GM18858 (cell line): Measurements from ENCODE around the gene STAB1.
"Not testable (repeated sequence)": the region's sequence is repeated elsewhere in the genome, so short reads cannot be mapped to it uniquely, and the experiment has no call there.

Experiments
- ATAC-seq: cut with Tn5 transposase; IDR thresholded peaks from one replicate; pipeline ENCODE4 v1.9.1; 2021; ENCODE audit not compliant: unreplicated experiment

STAB1 gene

DNA sequence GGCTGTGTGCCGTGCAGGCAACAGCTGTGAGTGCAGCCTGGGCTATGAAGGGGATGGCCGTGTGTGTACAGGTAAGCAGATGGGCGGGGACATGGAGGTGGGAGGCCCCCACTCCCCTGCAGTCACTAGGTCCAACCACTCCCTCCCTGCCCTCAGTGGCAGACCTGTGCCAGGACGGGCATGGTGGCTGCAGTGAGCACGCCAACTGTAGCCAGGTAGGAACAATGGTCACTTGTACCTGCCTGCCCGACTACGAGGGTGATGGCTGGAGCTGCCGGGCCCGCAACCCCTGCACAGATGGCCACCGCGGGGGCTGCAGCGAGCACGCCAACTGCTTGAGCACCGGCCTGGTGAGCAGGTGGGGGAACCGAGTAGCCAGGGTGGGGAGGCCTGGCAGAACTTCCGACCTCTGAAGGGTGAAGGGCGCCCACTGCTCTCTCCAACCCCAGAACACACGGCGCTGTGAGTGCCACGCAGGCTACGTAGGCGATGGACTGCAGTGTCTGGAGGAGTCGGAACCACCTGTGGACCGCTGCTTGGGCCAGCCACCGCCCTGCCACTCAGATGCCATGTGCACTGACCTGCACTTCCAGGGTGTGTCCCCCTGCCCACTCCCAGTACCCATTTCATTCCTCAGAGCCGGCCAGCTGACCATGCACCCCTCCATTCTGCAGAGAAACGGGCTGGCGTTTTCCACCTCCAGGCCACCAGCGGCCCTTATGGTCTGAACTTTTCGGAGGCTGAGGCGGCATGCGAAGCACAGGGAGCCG lies 26.9 kb downstream of the STAB1 start:
- no peak for ATAC-seq

DNA sequence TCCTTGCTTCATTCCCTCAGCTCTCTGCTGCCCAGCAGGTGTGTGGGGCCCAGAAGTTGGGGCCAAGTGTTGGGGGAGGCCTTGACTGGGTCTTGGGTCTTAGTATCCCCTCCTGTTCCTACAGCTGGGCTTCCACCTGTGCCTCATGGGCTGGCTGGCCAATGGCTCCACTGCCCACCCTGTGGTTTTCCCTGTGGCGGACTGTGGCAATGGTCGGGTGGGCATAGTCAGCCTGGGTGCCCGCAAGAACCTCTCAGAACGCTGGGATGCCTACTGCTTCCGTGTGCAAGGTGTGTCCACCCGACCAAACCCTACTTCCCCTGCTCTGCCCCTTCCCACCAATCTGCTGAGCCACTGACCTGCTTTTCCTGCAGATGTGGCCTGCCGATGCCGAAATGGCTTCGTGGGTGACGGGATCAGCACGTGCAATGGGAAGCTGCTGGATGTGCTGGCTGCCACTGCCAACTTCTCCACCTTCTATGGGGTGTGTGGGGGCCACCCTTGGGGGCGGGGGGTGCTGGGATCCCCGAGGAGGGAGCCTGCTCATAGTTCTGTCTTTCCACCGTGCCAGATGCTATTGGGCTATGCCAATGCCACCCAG lies 27.6 kb downstream of the STAB1 start:
- no peak for ATAC-seq

DNA sequence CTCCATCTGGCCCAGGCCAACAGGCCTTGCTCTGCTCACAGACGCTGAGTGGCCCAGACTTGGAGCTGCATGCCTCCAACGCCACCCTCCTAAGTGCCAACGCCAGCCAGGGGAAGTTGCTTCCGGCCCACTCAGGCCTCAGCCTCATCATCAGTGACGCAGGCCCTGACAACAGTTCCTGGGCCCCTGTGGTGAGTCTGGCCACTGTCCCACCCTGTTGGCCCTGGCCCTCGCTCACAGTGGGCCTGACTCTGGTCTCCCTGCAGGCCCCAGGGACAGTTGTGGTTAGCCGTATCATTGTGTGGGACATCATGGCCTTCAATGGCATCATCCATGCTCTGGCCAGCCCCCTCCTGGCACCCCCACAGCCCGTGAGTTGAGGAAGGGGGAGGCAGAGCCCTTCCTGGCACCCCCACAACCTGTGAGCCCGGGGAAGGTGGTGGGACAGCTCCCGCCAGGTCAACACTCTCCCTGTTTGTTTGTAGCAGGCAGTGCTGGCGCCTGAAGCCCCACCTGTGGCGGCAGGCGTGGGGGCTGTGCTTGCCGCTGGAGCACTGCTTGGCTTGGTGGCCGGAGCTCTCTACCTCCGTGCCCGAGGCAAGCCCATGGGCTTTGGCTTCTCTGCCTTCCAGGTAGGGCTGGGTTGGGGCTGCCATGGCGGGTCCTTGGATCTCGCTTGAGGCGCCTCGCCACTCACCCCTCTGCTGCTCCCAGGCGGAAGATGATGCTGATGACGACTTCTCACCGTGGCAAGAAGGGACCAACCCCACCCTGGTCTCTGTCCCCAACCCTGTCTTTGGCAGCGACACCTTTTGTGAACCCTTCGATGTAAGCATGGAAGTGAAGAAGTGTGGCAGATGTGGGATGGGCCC lies 28.5 kb downstream of the STAB1 start:
- ATAC-seq: no peak

DNA sequence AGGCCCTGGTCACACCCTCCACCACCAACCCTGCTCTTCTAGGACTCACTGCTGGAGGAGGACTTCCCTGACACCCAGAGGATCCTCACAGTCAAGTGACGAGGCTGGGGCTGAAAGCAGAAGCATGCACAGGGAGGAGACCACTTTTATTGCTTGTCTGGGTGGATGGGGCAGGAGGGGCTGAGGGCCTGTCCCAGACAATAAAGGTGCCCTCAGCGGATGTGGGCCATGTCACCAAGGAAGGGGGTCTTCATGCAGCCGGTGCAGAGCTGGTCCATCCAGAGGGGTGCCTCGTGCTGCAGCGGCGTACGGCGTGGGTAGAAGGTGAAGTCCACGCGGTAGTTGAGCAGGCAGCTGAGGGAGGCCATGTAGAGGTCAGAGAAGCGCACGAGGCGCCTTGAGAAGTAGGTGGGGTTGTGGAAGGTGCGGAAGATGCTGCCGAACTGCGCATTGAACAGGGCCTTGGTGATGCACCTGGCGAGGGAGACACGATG lies 29.2 kb downstream of the STAB1 start:
- ATAC-seq: no peak

DNA sequence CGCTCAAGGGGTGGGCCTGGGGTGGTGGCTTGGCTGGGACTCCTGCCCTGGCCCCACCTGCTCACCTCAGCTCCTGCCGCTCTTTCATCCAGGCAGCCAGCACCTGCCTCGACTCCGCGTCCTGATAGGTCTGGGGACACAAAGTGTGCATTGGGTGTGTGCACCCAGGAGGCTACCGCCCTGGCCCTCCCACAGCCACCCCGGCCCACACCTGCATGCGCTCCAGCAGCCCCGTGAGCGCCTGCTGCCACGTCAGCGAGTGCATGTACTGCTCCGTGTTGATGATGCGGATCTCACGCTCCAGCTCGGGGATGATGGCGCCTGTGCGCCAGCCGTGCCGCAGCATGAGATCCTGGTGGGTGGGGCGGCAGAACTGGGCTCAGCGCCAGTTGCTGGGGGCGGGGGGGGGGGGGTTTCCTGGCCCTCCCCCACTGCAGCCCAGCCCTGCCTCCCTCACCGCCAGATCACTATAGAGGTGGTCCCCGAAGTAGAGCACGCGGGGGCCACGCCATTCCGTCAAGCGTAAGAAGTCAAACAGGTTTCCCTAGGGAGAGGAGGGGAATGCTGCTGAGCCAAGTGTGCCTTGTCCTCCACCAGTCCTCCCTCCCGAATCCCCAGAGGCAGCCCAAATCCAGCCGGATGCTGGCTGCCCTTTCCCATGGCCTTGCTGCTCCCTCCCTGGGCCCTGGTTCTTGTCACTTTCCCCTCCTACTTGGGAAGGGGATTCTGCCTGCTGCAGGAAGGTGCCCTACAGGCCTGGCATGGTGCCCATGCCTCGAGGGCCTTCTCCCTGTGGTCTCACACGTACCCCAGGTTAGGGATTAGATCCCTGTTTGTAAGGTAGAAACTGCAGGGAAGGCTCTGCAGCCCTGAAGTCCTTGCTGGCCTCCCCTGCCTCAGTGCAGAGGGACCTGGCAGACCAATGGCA lies 29.9 kb downstream of the STAB1 start:
- no peak for ATAC-seq

DNA sequence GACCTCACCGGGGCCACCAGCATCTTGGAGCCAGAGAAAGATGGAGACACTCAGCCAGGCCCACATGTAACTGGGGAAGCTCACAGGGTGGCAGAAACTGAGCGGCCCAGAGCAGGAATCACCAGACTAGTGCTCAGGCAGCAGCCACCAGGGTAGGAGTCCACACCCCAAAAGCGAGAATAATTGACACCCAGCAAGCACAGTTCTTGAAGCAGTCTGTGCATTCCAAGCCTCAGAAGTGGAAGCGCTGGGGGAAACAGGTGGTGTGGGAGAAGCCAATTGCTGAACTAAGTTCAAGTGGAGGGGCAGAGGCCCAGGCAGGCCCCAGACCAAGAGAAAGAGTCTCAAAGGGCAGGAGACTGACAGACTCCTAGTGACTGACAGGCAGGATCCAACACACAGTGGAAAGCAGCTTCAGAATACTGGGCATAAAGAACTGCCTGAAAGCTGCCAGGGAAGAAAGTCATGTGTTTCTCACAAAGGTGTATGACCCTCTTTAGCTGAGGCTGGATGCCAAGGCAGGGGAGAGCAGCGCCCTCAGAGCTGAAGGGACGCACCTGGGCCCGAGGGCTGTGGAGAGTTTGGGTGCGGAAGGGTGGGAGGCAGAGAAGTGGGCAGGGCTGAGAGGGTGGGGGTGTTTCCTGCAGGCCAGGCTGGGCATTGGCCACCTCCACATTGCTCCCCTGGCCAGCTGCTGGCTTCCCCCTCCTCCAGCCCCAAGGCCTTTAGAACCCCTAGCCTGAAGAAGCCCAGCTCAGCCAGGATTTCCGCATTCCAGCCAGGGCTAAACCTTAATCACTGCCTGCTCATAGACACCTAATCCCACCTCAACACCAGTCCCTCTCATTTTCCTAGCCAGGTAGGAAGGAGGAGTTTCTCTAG lies 30.8 kb downstream of the STAB1 start:
- no peak for ATAC-seq

DNA sequence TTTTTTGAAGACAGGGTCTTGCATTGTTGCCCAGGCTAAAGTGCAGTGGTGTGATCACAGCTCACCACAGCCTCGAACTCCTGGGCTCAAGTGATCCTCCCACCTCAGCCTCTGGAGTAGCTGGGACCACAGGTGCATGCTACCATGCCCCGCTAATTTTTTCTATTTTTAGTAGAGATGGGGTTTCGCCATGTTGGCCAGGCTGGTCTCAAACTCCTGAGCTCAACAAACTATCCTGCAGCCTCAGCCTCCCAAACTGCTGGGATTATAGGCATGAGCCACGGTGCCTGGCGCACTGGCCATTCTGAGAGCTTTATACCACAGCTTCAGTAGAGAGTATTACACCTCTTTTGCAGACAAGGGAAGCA lies 31.5 kb downstream of the STAB1 start:
- ATAC-seq: not testable (repeated sequence)

DNA sequence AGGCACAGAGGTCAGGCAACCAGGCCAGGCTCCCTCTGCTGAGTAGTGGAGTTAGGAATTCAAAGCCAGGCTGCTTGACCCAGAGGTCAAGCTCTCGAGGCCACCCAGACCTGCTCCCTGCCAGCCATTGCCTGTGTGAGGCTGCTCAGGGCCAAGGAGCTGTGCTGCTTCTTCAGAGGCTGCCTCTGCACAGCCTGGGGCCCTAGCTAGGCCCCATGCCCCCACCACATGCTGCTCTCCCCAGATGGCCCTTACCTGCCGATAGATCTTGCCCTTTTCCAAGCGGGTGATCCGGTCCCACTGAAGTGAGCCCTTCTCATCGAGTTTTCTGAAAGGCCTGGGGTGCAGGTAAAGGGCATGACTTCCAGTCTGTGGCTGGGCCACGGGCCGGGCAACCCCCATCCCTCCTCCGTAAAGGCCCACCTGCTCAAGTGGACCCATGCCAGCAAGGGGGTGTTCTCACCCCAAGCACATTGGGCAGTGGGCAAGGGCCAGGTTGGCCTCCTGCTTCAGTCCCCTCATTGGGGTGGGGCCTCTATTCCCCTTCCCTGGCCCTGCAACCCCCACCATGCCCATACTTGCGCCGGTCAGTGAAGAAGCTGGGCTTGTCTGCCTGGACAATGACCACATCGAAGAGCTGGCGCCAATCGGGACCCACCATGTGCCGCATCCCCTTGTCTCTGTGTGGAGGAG lies 32.0 kb downstream of the STAB1 start:
- ATAC-seq: no peak

DNA sequence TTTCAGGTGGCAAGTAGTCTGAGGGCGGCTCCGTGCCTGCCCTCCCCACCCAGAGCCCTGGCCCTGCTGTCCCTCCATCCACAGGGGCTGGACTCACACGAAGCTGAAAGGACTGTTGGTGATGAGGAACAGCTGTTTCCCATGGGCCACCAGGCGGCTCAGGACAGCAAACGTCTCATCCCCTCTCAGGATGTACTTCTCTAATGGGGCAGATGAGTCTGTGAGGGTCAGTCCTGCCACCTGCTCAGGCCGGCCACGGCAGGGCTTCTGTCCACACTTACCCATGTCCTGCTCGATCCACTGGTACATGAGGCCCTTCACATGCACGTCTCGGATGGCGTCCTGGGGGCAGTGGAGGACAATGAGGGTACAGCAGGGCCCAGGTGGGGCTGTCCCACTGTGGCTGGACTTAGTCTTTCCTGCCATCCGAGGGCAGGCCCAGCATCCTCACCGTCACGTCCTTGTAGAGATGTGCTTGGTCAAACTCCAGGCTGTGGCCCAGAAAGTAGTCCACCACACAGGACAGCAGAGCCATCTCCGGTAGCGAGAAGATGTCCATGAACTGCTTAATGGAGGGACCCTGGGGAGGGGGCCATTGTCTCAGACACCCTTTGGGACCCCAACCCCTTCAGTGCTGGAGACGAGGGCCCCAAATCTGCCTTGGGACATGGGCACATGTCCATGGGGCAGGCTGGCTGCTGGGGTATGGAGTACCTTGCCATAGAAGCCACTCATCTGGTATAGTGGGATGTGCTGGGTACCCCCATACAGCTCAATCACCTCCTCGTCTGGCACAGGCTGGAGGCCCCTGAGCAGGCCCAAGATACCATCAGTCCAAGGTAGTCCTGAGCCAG lies 32.8 kb downstream of the STAB1 start:
- no peak for ATAC-seq

DNA sequence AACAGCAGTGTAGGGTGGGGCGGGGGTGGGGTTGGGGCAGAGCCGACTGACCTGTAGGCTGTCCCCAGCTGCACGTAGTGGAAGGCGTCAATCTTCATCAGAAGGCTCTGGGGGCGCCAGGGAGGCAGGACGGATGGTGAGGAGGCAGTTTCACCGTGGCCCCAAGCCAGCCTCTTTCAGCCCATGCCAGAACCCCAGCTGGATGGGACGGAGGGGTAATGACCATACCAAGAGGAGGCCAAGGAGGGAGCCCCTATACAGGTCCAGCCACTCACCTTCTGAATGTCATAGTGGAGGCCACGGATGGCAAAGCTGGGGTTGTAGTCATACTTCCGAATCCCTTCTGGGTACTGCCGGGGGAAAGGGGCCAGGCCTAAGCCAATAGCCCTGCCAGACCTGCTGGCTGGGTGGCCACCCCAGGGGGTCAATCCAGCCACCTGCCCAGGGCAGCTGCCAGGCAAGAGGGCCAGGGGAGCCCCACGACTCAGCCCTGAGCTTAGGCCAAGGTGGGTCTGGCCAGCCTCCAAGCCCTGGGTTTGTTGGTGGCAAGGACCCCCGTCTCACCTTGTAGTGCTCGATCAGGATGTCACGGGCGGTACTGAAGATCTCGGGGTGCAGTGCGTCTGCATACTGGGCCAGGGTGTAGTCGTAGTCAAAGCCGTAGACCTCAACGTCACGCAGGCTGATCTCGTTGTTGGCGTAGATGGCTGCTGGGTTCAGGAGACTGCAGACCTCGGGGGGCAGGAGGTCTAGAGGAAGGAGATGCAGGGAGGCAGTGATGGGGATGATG lies 33.6 kb downstream of the STAB1 start:
- no peak for ATAC-seq

DNA sequence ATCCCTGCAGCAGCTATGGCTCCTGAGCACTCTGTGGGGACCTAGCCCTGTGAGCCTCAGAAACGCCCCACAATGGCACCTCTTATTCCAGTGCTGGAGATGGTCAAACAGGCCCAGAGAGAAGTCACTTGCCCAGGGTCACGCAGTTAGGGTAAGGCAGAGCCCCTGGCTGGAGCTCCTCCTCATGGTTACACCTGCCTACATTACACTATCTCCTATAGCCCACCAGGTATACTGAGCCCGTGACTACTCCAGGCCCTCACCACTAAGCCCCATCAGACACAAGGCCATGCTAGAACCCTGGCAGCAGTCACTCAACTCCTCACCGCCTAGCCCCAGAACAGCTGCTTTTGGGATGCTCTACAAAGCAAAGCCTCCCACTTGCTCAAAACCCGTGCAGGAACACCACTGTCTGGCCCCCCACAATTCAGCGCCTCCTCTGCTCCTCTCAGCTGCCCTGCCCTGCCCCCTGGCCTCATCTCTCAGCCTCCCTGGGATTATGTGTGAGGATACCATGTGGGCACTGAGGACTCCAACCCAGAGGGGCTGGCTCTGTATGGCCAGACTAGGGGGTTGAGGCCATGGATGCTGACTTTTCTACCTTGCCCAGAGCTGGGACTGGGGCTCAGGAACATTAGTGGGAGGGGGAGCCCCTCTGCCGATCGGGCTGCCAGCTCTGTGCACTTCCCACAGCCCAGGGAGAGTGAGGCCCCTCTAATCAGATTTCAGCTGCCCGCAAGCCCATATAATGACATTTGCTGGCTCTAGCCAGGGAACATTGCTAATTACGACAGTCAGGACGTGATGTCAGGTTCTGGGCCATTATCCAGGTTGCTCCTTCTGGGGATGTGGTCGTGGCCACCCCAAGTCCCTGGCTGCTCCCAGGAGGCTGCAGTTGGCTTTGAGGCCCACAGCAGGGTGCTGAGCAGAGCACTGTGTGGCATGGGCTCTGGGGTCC lies 34.5 kb downstream of the STAB1 start:
- no peak for ATAC-seq

DNA sequence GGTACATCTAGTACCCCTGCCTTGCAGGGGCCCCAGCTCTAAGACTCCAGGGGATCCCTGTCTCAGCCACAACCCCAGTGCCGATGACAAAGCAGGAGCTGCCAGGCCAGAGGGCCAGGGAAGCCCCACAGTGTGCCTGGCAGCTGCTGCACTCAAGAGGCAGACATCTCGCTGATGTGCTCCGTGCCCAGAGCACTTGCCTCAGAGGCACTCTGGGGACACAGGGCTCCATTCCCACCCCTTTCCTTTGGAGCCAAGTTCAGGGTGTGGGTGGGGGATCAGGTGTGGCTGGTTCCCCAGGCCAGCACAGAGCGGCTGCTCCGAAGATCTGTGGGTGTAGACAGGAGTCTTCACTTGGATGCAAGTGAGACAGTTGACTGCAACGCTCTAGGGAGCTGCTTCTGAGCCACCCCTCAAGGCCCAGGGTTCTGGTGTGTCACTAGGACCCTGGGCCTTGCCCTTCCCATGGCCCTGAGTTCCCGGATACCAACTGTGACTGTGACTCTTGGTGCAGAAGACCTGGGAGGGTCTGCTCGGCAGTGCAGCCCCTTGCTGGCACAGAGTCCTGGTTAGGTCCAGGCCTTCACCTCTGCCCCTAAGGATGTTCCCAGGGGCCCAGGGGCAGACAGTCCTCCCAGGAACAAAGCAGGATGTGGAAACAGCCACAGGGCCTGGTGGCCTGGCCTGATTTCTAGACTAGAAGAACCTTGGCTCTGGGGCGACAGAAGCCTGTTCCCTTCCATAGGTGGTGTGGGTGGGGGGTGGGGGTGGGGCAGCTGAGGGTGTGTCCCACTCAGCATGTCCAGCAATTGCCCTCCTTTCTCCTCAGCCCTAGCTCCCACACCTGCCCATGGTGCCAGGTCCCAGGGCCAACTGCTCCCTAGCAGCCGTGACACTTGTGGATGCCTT lies 36.0 kb downstream of the STAB1 start:
- ATAC-seq: no peak

DNA sequence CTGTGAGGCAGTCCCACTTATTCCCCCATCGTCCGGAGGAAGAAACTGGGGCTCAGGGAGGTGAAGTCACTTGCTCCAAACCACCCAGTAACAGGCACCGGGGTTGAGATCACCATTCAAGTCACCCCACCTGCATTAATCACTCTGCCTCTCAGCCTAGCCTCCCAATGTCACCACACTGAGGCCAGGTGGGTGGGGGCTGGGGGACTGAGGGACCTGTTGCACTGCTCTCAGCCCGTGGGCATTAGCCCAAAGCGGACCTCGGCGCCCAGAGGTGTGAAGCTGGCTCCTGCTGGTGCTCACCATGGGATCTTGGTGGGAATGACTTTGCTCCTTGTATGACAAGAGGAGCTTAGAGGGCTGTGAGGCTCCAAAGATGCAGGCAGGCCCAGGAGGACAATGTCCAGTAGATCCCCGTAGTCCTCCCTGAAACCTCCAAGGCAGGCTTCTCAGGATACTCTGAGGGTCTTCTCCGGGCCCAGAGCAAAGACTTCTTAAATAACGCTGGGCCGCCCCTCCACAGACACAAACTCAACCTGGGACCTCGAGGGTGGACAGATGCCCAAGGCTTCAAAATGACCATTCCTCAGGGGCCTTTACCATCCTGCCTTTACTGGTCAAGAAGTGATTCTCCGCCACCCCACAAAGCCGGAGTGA lies 36.9 kb downstream of the STAB1 start:
- no peak for ATAC-seq

DNA sequence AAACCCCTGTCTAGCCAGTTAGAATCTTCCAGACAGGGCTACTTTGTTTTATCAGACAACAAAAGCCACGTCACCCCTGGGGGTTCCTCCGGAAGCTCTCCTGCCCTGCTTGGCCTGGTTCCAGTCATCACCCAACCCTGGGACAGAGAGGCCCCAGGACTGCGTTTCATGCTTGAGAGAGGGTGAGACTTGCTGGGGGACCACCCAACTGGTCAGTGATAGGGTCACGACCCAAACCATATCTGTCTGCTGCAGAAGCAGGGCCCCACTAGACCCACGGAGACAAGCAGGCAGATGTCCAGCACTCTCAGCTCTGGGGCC lies 37.3 kb downstream of the STAB1 start:
- no peak for ATAC-seq
